KMS-11 (cell line): ENCODE measurements around the gene SCGB2A2.

Experiments used
- H2AFZ ChIP-seq: fragments of 200-600 bp; sonication (generic); 2 replicates; pipeline ENCODE4 v1.6.1; 2016; ENCODE audit warnings: antibody characterized with exemption, mixed run types, low read depth
- H3K27ac ChIP-seq: fragments of 200-600 bp; sonication (generic); 2 replicates; pipeline ENCODE4 v1.6.1; 2016; ENCODE audit warnings: mild to moderate bottlenecking, mixed run types
- H3K27me3 ChIP-seq: fragments of 200-600 bp; sonication (generic); 2 replicates; pipeline ENCODE4 v1.6.1; 2017; ENCODE audit warnings: mild to moderate bottlenecking, low read depth, mixed run types, moderate library complexity; ENCODE audit not compliant: insufficient read depth
- H3K36me3 ChIP-seq: fragments of 200-600 bp; sonication (generic); 2 replicates; pipeline ENCODE4 v1.6.1; 2017; ENCODE audit warnings: mild to moderate bottlenecking, mixed run types; ENCODE audit not compliant: insufficient read depth
- H3K4me1 ChIP-seq: fragments of 200-600 bp; sonication (generic); 2 replicates; pipeline ENCODE4 v1.6.1; 2016; ENCODE audit warnings: mild to moderate bottlenecking, low read depth, mixed run types; ENCODE audit not compliant: poor library complexity, severe bottlenecking
- H3K4me2 ChIP-seq: fragments of 200-600 bp; sonication (generic); 2 replicates; pipeline ENCODE4 v1.7.0; 2016; ENCODE audit warnings: mild to moderate bottlenecking, mixed run types
- H3K4me3 ChIP-seq: fragments of 200-600 bp; sonication (generic); IDR thresholded peaks from 2 replicates; pipeline ENCODE4 v1.6.1; 2017; ENCODE audit warnings: low read depth, low read length, mixed read lengths; ENCODE audit not compliant: insufficient read depth
- H3K79me2 ChIP-seq: fragments of 200-600 bp; sonication (generic); 2 replicates; pipeline ENCODE4 v1.6.1; 2016; ENCODE audit warnings: low read depth, mixed run types; ENCODE audit not compliant: insufficient read depth
- H3K9ac ChIP-seq: fragments of 200-600 bp; sonication (generic); 2 replicates; pipeline ENCODE4 v1.6.1; 2016; ENCODE audit warnings: mild to moderate bottlenecking, mixed run types
- H4K20me1 ChIP-seq: fragments of 200-600 bp; sonication (generic); 2 replicates; pipeline ENCODE4 v1.6.1; 2016; ENCODE audit warnings: mild to moderate bottlenecking, mixed run types; ENCODE audit not compliant: insufficient read depth
- TF ChIP-seq, protein P1 (sequence below): fragments of 200-600 bp; sonication (generic); conservative IDR thresholded peaks from 2 replicates; pipeline ENCODE4 v1.6.1; 2017; ENCODE audit warnings: low read depth, mild to moderate bottlenecking, antibody characterized with exemption, low read length, moderate library complexity, mixed read lengths

SCGB2A2 gene

DNA sequence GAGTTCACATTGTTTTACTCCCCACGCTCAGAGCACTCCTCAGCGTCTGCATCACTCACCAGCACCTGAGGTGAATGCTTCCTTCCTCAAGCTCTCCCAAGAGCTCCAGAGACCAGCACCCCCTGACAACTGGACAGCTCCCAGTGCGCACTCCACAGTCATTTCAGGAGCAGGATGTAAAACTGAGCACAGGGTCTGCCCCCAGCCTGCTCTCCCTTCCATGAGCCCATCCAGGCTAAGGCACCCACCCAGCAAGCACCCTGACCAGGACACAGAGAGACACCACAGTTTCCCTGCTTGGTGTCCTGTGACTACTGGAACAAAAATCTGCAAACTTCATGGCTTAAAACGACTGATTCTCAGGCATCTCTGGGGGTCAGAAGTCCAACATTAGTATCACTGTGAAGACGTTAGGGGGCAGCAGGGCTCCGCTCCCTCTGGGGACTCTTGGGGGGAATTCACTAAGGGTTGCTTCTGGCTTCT, 24.6 kb upstream of the SCGB2A2 start:
- TF ChIP-seq, protein P1, sequence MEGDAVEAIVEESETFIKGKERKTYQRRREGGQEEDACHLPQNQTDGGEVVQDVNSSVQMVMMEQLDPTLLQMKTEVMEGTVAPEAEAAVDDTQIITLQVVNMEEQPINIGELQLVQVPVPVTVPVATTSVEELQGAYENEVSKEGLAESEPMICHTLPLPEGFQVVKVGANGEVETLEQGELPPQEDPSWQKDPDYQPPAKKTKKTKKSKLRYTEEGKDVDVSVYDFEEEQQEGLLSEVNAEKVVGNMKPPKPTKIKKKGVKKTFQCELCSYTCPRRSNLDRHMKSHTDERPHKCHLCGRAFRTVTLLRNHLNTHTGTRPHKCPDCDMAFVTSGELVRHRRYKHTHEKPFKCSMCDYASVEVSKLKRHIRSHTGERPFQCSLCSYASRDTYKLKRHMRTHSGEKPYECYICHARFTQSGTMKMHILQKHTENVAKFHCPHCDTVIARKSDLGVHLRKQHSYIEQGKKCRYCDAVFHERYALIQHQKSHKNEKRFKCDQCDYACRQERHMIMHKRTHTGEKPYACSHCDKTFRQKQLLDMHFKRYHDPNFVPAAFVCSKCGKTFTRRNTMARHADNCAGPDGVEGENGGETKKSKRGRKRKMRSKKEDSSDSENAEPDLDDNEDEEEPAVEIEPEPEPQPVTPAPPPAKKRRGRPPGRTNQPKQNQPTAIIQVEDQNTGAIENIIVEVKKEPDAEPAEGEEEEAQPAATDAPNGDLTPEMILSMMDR = no peak
- H3K9ac ChIP-seq = no peak overlapping the region
- no peak overlapping the region for H3K27ac ChIP-seq
- H3K4me2 ChIP-seq = no peak overlapping the region
- no peaks in the 10 kb centered on the region for H3K4me1 ChIP-seq
- no peak overlapping the region for H3K4me3 ChIP-seq
- no peaks in the 10 kb centered on the region for H3K36me3 ChIP-seq
- no peaks in the 10 kb centered on the region for H3K27me3 ChIP-seq
- no peak overlapping the region for H2AFZ ChIP-seq
- H4K20me1 ChIP-seq = no peaks in the 10 kb centered on the region
- no peaks in the 10 kb centered on the region for H3K79me2 ChIP-seq

DNA sequence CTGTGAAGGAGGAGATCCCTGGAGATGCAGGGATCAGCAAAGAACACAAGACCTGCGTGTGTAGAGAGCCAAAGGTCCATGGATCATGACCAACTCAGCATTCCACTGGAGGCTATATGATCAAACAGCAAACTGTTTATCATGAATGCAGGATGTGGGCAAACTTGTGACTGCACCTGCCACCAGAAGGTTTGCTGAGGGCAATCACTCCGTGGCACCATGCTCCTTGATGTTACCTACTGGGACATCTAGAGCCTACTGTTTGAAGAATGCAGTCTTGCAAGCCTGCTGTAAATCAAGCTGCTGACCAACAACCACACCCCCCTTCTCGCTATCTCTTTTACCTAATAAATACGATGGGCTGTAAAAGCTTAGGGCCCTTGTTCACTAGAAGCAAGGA, 18.3 kb upstream of the SCGB2A2 start:
- no peaks in the 10 kb centered on the region for H3K27me3 ChIP-seq
- H3K9ac ChIP-seq = no peak overlapping the region
- TF ChIP-seq, protein P1 = no peak
- no peaks in the 10 kb centered on the region for H4K20me1 ChIP-seq
- H3K79me2 ChIP-seq = no peaks in the 10 kb centered on the region
- no peak overlapping the region for H3K27ac ChIP-seq
- no peaks in the 10 kb centered on the region for H3K36me3 ChIP-seq
- H2AFZ ChIP-seq = no peak overlapping the region
- H3K4me3 ChIP-seq = no peak overlapping the region
- no peaks in the 10 kb centered on the region for H3K4me1 ChIP-seq
- H3K4me2 ChIP-seq = no peak overlapping the region

- no peak overlapping the region for H2AFZ ChIP-seq
- no peaks in the 10 kb centered on the region for H4K20me1 ChIP-seq
- TF ChIP-seq, protein P1 = no peak
- no peaks in the 10 kb centered on the region for H3K79me2 ChIP-seq
- H3K4me3 ChIP-seq = no peak overlapping the region
- H3K9ac ChIP-seq = no peak overlapping the region
- no peak overlapping the region for H3K27ac ChIP-seq
- H3K27me3 ChIP-seq = no peaks in the 10 kb centered on the region
- no peak overlapping the region for H3K4me2 ChIP-seq
- H3K4me1 ChIP-seq = no peaks in the 10 kb centered on the region
- H3K36me3 ChIP-seq = no peaks in the 10 kb centered on the region
These were observed 15.9 kb upstream of the SCGB2A2 start for GRCh38 chr11:62253999-62254542.

DNA sequence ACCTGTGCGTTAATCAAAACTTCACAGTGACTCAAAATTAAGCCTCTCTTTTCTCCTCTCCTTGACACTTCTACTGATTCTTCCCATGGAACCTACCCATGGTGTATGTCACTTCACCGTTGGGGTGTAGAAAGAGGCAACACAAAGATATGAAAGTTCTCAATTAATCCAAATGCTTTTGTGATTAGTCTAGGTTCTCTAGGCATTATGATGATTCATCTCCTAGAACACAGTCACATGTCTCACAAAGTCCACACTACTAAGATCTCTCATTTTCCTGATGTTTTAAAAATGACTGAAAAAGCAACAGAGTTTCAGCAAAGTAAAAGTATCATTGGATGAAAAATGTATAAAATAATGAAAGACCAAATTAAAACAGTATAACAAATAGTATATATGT, 13.7 kb upstream of the SCGB2A2 start:
- Histone ChIP-seq H3K4me3 (no peak overlapping the region), H3K27ac (no peak overlapping the region), H3K36me3 (no peaks in the 10 kb centered on the region), H2AFZ (no peak overlapping the region), H3K9ac (no peak overlapping the region), H3K4me2 (no peak overlapping the region), H3K79me2 (no peaks in the 10 kb centered on the region), H3K27me3 (no peaks in the 10 kb centered on the region), H3K4me1 (no peaks in the 10 kb centered on the region), H4K20me1 (no peaks in the 10 kb centered on the region)
- TF ChIP-seq, protein P1 = no peak
